ENCODE data around the gene SLC8A1. TPM values are rescaled to one million over a fixed set of nuclear protein-coding genes. Genes with fewer than 3 reads are reported as not detected.

Gene SLC8A1
- total RNA-seq, 2 experiments from 2014 or later: 0.47 to 0.59 TPM

DNA sequence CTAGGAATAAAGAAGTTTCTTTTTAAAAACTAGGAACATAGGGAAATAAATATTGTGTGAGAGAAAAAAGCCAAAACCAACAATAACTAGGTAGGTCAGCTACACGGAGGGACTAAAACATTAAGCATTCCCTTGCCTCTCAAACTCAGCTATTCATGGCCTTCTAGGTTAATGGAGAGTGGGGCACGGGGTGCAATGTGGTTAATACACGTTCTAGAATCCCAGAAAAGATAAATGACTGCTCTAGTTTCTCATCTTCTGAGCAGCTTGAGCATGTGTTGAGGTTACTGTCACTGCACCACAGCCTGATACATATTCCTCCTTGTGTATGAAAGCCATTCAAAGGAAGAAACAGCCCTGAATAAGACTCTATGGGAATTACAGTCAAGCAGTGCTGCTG, 31.4 kb downstream of the SLC8A1 start:
- TF ChIP-seq, protein P1, sequence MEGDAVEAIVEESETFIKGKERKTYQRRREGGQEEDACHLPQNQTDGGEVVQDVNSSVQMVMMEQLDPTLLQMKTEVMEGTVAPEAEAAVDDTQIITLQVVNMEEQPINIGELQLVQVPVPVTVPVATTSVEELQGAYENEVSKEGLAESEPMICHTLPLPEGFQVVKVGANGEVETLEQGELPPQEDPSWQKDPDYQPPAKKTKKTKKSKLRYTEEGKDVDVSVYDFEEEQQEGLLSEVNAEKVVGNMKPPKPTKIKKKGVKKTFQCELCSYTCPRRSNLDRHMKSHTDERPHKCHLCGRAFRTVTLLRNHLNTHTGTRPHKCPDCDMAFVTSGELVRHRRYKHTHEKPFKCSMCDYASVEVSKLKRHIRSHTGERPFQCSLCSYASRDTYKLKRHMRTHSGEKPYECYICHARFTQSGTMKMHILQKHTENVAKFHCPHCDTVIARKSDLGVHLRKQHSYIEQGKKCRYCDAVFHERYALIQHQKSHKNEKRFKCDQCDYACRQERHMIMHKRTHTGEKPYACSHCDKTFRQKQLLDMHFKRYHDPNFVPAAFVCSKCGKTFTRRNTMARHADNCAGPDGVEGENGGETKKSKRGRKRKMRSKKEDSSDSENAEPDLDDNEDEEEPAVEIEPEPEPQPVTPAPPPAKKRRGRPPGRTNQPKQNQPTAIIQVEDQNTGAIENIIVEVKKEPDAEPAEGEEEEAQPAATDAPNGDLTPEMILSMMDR (IDR thresholded peaks at IDR 0.05): no peak
- no peaks in the 10 kb centered on the region for H3K27me3 Mint-ChIP-seq
- ChIA-PET POLR2A (no interaction called here), CTCF (no interaction called here)
- intact Hi-C loops (cut with DNase I, micrococcal nuclease): no loop called here
- no peaks in the 10 kb centered on the region for H3K4me1 Mint-ChIP-seq (ENCODE audit: low read depth)
- no peaks in the 10 kb centered on the region for H3K9me3 Mint-ChIP-seq
- Histone ChIP-seq H3K4me1 (ENCODE audit: insufficient read depth, low read length) (no peaks in the 10 kb centered on the region), H3K27me3 (ENCODE audit: control insufficient read depth in 1 of 2, insufficient read depth in 2 of 2, low read length in 2 of 2) (no peaks in the 10 kb centered on the region), H3K27ac (ENCODE audit: low read depth in 1 of 2, low read length in 2 of 2) (no peak overlapping the region), H3K36me3 (ENCODE audit: insufficient read depth, low read length) (no peaks in the 10 kb centered on the region), H3K4me3 (ENCODE audit: low read length) (no peak overlapping the region), H3K9me3 (ENCODE audit: control insufficient read depth in 1 of 2, insufficient read depth in 1 of 2, low read length in 2 of 2) (no peaks in the 10 kb centered on the region)
- no peak for ATAC-seq (ENCODE audit: poor library complexity)
- no peaks in the 10 kb centered on the region for H3K36me3 Mint-ChIP-seq (ENCODE audit: low read depth)
- H3K4me3 Mint-ChIP-seq: no peak overlapping the region
- no peak overlapping the region for H3K27ac Mint-ChIP-seq
- no peak for DNase-seq

DNA sequence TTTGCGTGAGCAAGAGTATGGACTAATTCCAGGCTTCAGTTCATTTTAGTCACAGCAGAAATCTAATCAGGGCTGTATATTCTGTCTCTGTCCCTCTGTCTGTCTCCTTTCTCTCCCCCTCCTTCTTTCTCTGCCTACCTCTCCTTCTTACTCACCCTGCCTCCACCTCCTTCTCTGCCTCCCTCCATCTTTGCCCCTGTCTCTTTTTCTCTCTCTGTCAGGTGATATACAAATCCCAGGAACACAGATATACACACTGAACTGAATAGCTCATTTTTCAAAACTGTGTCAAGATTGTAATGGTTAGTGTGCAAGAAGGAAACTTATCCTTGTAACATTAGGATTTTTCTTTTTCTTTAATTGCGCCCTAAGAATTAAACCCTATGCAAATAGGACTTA, 32.5 kb downstream of the SLC8A1 start:
- H3K27ac ChIP-seq (ENCODE audit: low read depth in 1 of 2, low read length in 2 of 2): no peak overlapping the region
- no peaks in the 10 kb centered on the region for H3K9me3 ChIP-seq (ENCODE audit: control insufficient read depth in 1 of 2, insufficient read depth in 1 of 2, low read length in 2 of 2)
- Mint-ChIP-seq H3K36me3 (ENCODE audit: low read depth) (no peaks in the 10 kb centered on the region), H3K4me1 (ENCODE audit: low read depth) (no peaks in the 10 kb centered on the region), H3K27me3 (no peaks in the 10 kb centered on the region), H3K27ac (no peak overlapping the region), H3K9me3 (no peaks in the 10 kb centered on the region), H3K4me3 (no peak overlapping the region)
- TF ChIP-seq, protein P1 (IDR thresholded peaks at IDR 0.05): no peak
- H3K36me3 ChIP-seq (ENCODE audit: insufficient read depth, low read length): no peaks in the 10 kb centered on the region
- DNase-seq (no peak), ATAC-seq (ENCODE audit: poor library complexity) (no peak)
- ChIA-PET POLR2A (no interaction called here), CTCF (no interaction called here)
- H3K27me3 ChIP-seq (ENCODE audit: control insufficient read depth in 1 of 2, insufficient read depth in 2 of 2, low read length in 2 of 2): no peaks in the 10 kb centered on the region
- H3K4me1 ChIP-seq (ENCODE audit: insufficient read depth, low read length): no peaks in the 10 kb centered on the region
- intact Hi-C loops (cut with DNase I, micrococcal nuclease): no loop called here
- H3K4me3 ChIP-seq (ENCODE audit: low read length): no peak overlapping the region

DNA sequence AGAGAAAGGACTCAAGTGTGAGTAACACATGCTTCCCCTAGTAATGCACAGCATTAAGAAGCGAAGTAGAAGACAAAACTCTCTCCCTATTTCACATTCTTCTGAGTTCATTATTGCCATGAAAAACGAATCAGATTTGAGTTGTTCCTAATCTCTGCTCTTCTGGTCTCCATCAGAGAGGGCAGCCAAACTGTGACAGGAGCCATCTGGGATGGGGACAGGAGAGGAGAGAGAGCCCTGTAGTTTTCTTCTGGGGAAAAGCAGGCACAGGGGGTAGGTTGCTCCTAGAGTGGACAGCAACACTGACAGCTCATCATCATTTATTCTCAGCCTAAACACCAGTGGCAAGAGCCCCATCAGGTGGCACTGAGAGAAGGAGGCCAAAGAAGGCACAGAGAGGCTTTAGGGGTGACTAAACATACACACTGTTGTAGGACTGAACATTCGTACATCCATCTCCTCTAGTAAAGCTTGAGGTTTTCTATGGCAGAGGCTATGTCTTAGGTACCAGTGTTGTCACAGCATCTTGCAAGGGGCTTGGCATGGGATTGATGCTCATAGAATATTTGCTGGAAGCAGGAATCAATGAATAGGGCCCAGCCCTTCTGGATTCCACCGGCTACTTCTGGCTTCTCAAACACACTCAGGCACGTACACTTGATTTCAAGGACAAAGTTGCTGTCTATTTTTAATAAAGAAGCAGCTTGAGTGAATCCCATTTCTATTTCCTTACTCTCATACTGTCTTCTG, 33.1 kb downstream of the SLC8A1 start:
- no peaks in the 10 kb centered on the region for H3K9me3 ChIP-seq (ENCODE audit: control insufficient read depth in 1 of 2, insufficient read depth in 1 of 2, low read length in 2 of 2)
- ATAC-seq (ENCODE audit: poor library complexity) (no peak), DNase-seq (no peak)
- no peaks in the 10 kb centered on the region for H3K9me3 Mint-ChIP-seq
- ChIA-PET CTCF (no interaction called here), POLR2A (interaction anchor here (0.7 kb wide), 1 partner anchor 101 kb away, joined by 3 read pairs; no protein-coding TSS in a partner anchor)
- no peak overlapping the region for H3K27ac ChIP-seq (ENCODE audit: low read depth in 1 of 2, low read length in 2 of 2)
- H3K36me3 Mint-ChIP-seq (ENCODE audit: low read depth): no peaks in the 10 kb centered on the region
- no peaks in the 10 kb centered on the region for H3K4me1 ChIP-seq (ENCODE audit: insufficient read depth, low read length)
- no peaks in the 10 kb centered on the region for H3K27me3 Mint-ChIP-seq
- H3K27me3 ChIP-seq (ENCODE audit: control insufficient read depth in 1 of 2, insufficient read depth in 2 of 2, low read length in 2 of 2): no peaks in the 10 kb centered on the region
- no peak overlapping the region for H3K4me3 ChIP-seq (ENCODE audit: low read length)
- intact Hi-C loops (cut with DNase I, micrococcal nuclease): no loop called here
- no peaks in the 10 kb centered on the region for H3K36me3 ChIP-seq (ENCODE audit: insufficient read depth, low read length)
- H3K4me3 Mint-ChIP-seq: no peak overlapping the region
- H3K4me1 Mint-ChIP-seq (ENCODE audit: low read depth): no peaks in the 10 kb centered on the region
- no peak overlapping the region for H3K27ac Mint-ChIP-seq
- TF ChIP-seq, protein P1 (IDR thresholded peaks at IDR 0.05): no peak
